GM12891 (cell line): ENCODE measurements around the gene BBLN.

ENCODE experiments used
- POLR2AphosphoS5 ChIP-seq: IDR thresholded peaks from 2 replicates; pipeline ENCODE4 v1.6.1; 2011; ENCODE audit warnings: low read depth, low read length, control low read depth
- SPI1 ChIP-seq: IDR thresholded peaks from 2 replicates; pipeline ENCODE4 v1.6.1; 2011; ENCODE audit warnings: low read depth, low read length, control low read depth

GRCh38 chr9:128124873-128125579 lies 35.0 kb upstream of the BBLN start:
- no peak for TF ChIP-seq POLR2AphosphoS5
- no peak for TF ChIP-seq SPI1
